Measurements from ENCODE around the gene NADSYN1. TPM values are rescaled to one million over a fixed set of nuclear protein-coding genes. Genes with fewer than 3 reads are reported as not detected.

NADSYN1 gene
- total RNA-seq, 1 experiment from 2014 or later = 35.5 TPM

DNA sequence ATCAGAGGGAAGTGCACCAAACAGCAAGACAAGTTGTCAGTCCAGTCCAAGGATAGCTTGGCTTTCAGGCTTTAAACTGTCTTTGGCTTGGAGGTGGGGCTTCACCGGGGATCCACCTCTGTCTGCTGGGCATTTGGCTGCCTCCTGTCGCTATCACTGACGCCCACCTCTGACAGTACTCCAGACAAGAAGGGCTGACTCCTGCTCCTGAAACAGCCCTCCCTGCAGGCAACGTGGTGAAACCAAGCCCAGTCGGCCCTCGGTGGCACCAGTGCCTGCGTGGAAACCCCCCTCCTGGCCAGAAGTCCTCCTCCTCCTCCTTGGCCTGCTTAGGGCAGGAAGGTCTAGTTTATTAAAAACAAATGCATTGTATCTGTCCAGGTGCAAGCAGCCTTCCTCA, 21.7 kb upstream of the NADSYN1 start:
- ChIA-PET POLR2A (ENCODE audit: low non-redundant PET) (no interaction called here), CTCF (no interaction called here)
- H3K4me1 ChIP-seq (ENCODE audit: insufficient read depth, low read length, poor library complexity, severe bottlenecking) = no peaks in the 10 kb centered on the region
- no peaks in the 10 kb centered on the region for H3K9me3 ChIP-seq (ENCODE audit: low read depth, low read length, poor library complexity, severe bottlenecking)
- no peak overlapping the region for H3K4me3 ChIP-seq (ENCODE audit: low read depth, low read length, poor library complexity, severe bottlenecking)
- no TSS peak for BruUV-seq (replicated peaks)
- TF ChIP-seq EZH2 (IDR thresholded peaks at IDR 0.05; ENCODE audit: borderline replicate concordance, low read depth, low read length, poor library complexity, severe bottlenecking) = no peak
- TF ChIP-seq, protein P1, sequence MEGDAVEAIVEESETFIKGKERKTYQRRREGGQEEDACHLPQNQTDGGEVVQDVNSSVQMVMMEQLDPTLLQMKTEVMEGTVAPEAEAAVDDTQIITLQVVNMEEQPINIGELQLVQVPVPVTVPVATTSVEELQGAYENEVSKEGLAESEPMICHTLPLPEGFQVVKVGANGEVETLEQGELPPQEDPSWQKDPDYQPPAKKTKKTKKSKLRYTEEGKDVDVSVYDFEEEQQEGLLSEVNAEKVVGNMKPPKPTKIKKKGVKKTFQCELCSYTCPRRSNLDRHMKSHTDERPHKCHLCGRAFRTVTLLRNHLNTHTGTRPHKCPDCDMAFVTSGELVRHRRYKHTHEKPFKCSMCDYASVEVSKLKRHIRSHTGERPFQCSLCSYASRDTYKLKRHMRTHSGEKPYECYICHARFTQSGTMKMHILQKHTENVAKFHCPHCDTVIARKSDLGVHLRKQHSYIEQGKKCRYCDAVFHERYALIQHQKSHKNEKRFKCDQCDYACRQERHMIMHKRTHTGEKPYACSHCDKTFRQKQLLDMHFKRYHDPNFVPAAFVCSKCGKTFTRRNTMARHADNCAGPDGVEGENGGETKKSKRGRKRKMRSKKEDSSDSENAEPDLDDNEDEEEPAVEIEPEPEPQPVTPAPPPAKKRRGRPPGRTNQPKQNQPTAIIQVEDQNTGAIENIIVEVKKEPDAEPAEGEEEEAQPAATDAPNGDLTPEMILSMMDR (conservative IDR thresholded peaks at IDR 0.05; ENCODE audit: low read depth, low read length) = no peak
- DNase-seq (ENCODE audit: low spot score) = no peak
- no peaks in the 10 kb centered on the region for H3K27me3 ChIP-seq (replicated peaks; ENCODE audit: insufficient read depth, low read depth, low read length, poor library complexity)
- intact Hi-C loops (cut with micrococcal nuclease; ENCODE audit: unreplicated experiment) = no loop called here
- H3K27ac ChIP-seq (ENCODE audit: low read depth, low read length, poor library complexity, severe bottlenecking) = no peak overlapping the region
- peaks cover 28% of the 10 kb centered on the region for H3K36me3 ChIP-seq (ENCODE audit: insufficient read depth, low read length, poor library complexity, severe bottlenecking)

DNA sequence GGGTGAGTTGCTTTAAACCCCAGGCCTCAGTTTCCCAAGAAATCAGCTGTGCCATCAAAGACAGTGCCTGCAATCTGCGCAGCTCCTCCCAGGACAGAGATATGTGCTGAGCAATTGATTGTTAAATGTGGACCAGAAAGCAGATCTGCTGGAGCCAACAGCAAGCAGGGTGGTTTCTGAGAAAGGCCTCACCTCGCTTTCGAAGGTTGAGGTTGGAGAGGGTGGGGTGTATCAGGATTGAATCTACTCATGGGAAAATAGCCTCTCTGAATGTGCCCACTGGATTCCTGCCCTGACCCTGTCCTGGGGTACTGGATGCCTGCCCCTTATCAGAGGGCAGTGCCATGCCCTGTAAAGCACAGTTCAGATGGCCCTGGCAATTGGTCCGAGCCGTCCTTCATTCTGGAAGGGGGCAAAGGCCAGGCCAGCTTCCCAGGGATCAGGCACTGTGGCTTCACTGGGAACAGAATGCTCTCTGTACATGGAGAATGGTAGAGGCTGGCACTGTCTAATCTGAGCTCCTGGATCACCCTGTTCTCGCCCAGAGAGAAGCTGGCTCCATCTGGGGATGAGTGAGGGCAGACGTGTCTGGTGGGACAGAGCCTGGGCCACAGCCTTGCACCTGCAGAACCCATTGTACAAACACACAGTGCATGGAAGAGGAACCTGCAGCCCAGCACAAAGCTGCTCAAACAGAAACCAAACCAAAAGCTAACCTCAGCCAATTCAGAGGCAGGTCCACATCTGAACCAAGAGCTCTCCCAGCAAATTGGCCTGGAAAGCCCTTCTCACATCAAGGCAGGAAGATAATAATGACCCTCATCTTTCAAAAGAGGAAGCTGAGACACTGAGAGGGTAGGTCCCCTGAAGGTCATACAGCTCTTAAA, 20.0 kb upstream of the NADSYN1 start:
- H3K9me3 ChIP-seq (ENCODE audit: low read depth, low read length, poor library complexity, severe bottlenecking) = no peaks in the 10 kb centered on the region
- POLR2A ChIA-PET (ENCODE audit: low non-redundant PET) = no interaction called here
- no peaks in the 10 kb centered on the region for H3K27me3 ChIP-seq (replicated peaks; ENCODE audit: insufficient read depth, low read depth, low read length, poor library complexity)
- H3K4me3 ChIP-seq (ENCODE audit: low read depth, low read length, poor library complexity, severe bottlenecking) = no peak overlapping the region
- CTCF ChIA-PET = no interaction called here
- BruUV-seq (replicated peaks) = no TSS peak
- no peak for DNase-seq (ENCODE audit: low spot score)
- intact Hi-C loops (cut with micrococcal nuclease; ENCODE audit: unreplicated experiment) = no loop called here
- no peaks in the 10 kb centered on the region for H3K4me1 ChIP-seq (ENCODE audit: insufficient read depth, low read length, poor library complexity, severe bottlenecking)
- no peak for TF ChIP-seq EZH2 (IDR thresholded peaks at IDR 0.05; ENCODE audit: borderline replicate concordance, low read depth, low read length, poor library complexity, severe bottlenecking)
- TF ChIP-seq, protein P1 (conservative IDR thresholded peaks at IDR 0.05; ENCODE audit: low read depth, low read length) = no peak
- no peak overlapping the region for H3K27ac ChIP-seq (ENCODE audit: low read depth, low read length, poor library complexity, severe bottlenecking)
- H3K36me3 ChIP-seq (ENCODE audit: insufficient read depth, low read length, poor library complexity, severe bottlenecking) = peaks cover 44% of the 10 kb centered on the region

DNA sequence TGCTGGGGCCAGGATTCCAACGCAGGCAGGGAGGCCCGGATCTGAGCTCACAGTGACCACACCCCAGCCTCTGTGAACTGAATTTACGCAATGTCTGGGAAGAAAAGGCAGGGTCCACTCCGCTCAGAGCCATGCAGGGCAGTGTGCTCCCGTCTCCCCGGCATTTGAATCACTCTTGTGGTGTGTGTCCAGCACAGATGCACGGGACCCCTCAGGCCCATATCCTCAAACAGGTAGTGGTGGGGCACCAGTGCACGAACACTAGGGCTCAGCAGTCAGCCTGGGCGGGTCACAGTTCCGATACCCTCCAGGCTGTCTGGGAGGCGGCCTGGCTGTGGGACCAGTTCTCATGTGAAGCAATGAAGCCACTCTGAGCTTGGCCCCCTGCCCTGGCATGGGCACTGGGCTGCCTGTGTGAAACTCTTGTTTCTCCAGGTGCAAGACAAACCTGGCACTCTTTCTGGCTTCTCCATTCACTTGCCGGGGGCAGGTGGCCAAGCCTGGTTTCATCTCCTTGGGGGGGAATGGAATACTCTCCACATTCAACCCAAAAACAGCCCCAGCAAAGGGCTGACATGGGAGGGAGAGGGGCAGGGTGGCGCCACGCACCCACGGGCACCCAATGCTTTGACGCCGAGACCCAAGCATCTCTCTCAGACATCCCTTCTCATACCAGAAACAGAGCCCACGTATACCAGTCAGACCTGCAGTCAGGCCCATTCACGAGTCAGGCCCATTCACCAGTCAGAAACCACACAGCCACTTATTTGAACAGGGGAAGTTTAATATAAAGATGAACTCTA, 19.2 kb upstream of the NADSYN1 start:
- no peak for DNase-seq (ENCODE audit: low spot score)
- BruUV-seq (replicated peaks) = no TSS peak
- intact Hi-C loops (cut with micrococcal nuclease; ENCODE audit: unreplicated experiment) = no loop called here
- CTCF ChIA-PET = no interaction called here
- Histone ChIP-seq H3K4me3 (ENCODE audit: low read depth, low read length, poor library complexity, severe bottlenecking) (no peak overlapping the region), H3K9me3 (ENCODE audit: low read depth, low read length, poor library complexity, severe bottlenecking) (no peaks in the 10 kb centered on the region), H3K36me3 (ENCODE audit: insufficient read depth, low read length, poor library complexity, severe bottlenecking) (peaks cover 52% of the 10 kb centered on the region), H3K27me3 (replicated peaks; ENCODE audit: insufficient read depth, low read depth, low read length, poor library complexity) (no peaks in the 10 kb centered on the region), H3K27ac (ENCODE audit: low read depth, low read length, poor library complexity, severe bottlenecking) (no peak overlapping the region), H3K4me1 (ENCODE audit: insufficient read depth, low read length, poor library complexity, severe bottlenecking) (no peaks in the 10 kb centered on the region)
- no peak for TF ChIP-seq EZH2 (IDR thresholded peaks at IDR 0.05; ENCODE audit: borderline replicate concordance, low read depth, low read length, poor library complexity, severe bottlenecking)
- TF ChIP-seq, protein P1 (conservative IDR thresholded peaks at IDR 0.05; ENCODE audit: low read depth, low read length) = no peak
- POLR2A ChIA-PET (ENCODE audit: low non-redundant PET) = no interaction called here
